HG03066 (cell line): ENCODE measurements around the gene HNF4A.

Source experiments
- ATAC-seq: cut with Tn5 transposase; IDR thresholded peaks from one replicate; pipeline ENCODE4 v1.9.1; 2021; ENCODE audit warnings: low read depth; ENCODE audit not compliant: unreplicated experiment

HNF4A gene

DNA sequence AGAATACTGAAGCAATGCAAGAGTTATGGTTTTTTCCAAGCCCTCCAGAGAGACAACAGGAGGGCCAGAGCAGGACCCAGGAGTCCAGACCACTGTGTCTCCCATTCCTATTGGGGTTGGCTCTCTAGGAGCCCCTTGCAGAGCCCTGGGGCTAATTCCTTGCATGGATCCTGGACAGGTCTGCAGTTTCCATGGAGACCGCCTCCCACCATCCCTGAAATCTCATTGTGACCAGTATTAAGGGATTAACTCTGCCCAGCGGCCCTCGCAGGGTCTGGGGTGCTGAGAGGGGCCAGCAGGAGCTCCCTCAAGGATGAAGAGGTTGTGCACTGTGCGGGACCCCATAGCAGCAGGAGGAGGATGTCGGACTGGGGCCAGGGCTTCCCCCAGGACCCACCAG is 34.8 kb downstream of the HNF4A start:
- no peak for ATAC-seq

GRCh38 chr20:44392088-44392775 is 36.7 kb downstream of the HNF4A start:
- ATAC-seq: no peak

DNA sequence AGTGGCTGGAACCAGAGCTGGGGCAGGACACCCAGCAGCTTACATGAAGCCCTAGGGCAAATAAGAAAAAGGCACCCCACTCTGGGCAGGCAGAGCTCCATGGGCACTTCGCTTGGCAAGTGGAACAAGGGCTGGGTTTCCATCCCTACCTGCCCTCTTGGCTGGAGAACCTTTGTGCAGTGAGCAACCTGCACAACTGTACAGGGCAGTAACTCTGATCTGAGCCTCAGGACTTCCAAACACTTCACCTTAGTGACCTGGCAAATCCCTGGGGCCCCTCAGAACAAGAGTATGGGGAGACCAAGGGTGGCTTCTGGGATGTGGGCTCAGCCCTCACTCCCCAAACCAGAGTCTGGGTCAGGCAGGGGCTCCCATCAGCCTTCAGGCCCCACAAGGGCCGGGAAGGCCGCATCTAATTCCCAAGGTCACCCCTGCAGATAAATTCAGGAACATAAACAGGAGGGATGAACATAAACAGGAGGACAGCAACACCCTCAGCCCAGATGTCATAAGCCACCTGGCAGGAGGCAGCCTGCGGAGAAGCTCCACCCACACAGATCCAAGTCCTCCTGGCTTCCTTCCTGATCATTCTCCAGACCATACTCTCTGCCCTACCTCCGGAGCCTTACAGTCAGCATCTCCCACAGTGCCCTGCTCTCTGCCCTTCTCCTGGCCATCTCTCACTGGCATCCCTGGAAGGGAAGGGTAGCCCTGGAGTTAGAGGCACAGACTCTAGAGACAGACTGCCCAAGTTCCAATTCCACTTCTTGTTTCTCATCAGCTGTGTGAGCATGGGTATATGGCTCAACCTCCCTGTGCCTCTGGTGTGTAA is 37.5 kb downstream of the HNF4A start:
- no peak for ATAC-seq

DNA sequence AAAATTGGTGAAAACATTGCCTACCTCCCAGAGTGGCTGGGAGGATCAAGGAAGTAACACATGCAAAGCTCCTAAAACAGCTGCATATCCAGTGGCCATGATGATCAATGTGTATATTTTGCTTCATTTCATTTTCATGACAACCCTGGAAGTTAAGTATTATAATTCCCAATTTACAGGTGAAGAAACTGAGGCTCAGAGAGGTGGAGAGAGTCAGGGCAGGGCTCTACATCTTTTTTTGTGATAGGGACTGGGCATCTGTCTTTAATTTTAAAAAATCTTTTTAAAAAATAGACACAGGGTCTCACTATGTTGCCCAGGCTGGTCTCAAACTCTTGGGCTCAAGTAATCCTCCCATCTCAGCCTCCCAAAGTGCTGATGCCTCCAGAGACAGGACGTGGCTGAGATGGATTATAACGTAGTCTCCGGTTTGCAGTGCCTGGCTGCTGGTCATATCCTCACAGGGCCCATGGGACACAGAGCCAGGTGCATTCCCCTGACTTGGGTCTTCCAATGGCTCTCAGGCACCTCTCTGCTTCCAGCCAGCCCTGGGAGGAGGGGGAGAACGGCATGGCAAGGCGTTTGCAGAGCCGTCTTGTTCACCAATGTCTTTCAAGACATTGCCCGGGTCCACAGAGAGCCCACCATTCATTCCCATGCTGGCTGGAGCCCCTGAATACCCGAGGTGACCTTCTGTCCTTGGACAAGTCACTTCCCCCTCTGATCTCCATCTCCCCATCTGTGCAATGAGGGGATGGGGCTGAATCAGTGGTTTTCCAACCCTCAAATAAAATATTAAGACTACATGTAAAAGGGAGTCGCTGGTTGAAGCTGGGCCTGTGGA is 38.3 kb downstream of the HNF4A start:
- no peak for ATAC-seq

DNA sequence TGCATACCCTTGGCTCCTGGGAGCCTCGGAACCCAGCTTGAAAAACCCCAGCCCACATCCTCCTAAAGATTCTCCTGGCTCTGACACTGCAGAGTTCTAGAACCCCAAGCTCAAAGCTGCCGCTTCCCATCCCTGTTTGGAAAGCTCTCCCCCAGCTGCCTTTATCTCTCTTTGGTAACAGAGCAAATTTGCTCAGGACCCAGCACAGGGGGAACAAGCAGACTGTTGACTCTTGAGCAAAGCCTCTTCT is 38.9 kb downstream of the HNF4A start:
- no peak for ATAC-seq

GRCh38 chr20:44394702-44395460 is 39.4 kb downstream of the HNF4A start:
- no peak for ATAC-seq

DNA sequence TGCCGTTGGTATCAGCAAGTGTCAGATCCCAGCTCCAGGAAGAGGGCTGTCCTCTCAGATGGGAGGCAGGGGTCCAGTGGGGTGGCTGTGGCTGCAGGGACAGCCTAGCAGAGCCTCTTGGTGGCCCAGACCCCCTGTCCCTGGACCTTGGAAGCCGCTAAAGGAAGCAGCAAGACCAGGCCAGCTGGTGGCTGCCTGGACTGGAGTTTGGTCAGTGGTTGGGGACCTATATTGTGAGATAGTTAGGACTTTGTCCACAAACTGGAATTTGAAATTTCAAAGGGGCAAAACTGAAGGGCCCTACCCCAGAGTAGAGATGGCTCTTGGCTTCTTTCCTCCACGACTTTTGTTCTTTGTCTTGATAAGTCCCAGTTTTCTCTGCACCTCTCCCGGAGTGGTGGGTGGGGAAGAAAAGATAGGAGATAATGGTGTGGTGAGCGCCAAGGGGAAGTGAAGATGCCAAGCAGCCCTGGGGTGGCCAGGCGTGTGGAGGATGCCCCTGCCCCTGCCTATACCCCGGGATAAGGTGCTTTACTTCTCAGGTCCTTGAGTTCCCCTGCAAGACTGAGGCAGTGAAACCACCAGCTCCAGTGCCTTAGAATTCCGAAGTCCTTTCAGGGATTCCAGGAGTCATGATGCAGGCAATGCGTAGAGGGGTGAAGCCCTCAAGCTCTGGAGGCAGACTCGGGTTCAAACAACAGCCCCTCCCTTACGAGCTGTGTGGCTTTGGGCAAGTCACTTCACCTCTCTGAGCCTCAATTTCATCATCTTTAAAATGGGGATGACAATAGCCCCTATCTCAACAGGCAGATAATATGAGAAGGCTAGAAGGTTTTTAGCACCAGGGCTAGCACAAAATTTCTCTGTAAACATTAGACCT is 40.2 kb downstream of the HNF4A start:
- no peak for ATAC-seq

DNA sequence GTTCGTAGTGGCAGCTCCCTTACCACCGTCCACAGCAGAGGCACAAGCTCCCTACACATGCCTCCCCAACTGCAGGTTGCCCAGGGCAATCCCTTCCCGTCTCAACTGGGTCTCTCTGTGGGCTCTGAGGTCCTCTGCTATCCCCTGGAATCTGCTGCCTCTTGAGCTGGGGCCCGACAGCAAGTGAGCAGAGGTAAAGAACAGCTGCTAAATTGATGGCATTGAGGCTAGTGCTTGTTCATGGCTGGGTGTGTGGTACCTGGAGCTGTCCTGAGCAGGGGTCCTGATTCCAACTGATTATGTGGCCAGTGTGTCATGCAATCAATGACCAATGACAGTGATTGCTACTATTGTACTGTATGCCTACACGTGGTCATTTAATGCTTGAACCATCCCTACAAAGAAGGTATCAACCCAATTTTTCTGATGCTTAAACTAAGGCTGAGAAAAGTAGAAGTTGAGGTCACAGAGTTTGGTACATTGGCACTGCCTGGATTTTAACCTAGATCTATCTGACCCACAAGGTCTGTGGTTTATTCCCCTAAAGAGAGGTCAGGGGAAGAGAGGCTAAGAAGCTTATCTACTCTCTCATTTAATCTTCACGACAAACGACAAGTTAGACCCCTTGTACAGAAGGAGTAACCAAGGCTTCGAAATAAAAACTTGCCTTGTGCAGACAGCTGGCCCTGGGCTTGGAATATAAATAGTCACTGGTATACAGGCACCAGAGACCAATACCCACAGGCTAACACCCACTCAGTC is 41.1 kb downstream of the HNF4A start:
- no peak for ATAC-seq

DNA sequence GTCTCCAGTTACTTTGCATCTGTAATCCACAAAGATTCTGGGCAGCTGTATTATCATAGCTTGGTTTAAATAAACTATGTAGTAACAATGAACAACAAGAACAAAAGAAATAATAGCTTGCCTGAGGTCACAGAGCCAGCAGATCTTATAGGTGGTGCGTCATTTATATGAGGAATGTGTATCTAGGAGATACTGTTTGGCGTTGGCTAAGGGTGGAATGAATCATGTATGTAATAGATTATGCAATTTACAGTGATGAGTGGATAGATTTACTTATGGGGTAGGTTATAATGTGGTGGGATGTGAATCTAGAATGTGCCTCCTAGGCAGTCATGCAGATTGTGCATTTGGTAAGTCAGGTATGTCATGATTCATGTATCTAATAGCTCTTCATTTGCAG is 42.8 kb downstream of the HNF4A start:
- no peak for ATAC-seq

- no peak for ATAC-seq
Observed at GRCh38 chr20:44399446-44399845, 43.9 kb downstream of the HNF4A start.

DNA sequence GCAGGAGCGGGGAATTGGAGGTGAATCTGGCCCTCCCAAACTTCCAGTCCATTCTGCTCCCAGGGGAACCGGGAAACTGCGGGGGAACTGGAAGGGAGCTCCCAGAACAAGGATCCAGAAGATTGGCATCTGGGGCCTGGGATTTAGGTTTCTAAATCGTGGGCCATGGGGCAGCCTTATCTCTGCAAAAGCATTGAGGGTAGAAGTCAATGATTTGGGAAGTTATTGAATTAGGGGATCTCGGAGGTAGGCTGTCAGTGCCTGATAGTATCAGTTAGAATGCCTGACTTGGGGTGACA is 45.1 kb downstream of the HNF4A start:
- no peak for ATAC-seq

GRCh38 chr20:44400970-44401769 is 45.7 kb downstream of the HNF4A start:
- ATAC-seq: no peak

DNA sequence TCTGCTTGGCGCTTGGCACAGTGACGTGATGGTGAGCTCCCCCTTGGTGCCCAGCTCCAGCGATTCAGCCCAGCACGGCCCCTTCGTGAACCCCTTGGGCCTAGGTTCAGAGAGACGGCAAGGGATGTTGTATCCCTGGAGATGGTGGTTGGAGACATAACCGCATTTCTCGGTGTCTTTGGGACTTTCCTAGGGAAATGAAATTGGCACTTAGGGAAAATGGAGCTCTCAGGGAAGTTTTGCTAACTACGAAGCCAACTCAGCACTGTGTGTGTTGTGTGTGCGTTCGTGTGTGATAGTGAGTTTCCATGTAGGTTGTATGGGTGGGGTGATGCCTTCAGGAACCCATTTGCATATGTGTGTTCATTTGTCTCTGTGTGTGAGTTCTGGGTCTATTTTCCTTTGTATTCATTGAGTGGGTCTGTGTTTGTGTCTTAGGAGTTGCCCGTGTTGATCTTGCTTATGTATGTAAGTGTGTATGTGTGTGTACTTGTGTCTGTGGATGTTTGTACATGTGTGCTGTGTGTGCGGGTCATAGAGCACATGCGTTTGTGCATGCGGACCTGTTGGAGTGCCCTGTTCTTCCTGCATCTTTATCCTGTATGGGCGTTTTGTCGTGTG is 46.4 kb downstream of the HNF4A start:
- no peak for ATAC-seq

GRCh38 chr20:44402391-44403193 is 47.1 kb downstream of the HNF4A start:
- no peak for ATAC-seq

- no peak for ATAC-seq
Observed at GRCh38 chr20:44403194-44404112, 48.0 kb downstream of the HNF4A start.
